Fibroblast of upper back skin (primary cell): ENCODE results near the gene SLITRK6.
"Not testable (repeated sequence)": the region's sequence is repeated elsewhere in the genome, so short reads cannot be mapped to it uniquely, and the experiment has no call there.

ENCODE experiments used
- DNase-seq: peaks from one replicate; pipeline ENCODE4 v3.0.0-alpha.2; 2013

The SLITRK6 gene, protein sequence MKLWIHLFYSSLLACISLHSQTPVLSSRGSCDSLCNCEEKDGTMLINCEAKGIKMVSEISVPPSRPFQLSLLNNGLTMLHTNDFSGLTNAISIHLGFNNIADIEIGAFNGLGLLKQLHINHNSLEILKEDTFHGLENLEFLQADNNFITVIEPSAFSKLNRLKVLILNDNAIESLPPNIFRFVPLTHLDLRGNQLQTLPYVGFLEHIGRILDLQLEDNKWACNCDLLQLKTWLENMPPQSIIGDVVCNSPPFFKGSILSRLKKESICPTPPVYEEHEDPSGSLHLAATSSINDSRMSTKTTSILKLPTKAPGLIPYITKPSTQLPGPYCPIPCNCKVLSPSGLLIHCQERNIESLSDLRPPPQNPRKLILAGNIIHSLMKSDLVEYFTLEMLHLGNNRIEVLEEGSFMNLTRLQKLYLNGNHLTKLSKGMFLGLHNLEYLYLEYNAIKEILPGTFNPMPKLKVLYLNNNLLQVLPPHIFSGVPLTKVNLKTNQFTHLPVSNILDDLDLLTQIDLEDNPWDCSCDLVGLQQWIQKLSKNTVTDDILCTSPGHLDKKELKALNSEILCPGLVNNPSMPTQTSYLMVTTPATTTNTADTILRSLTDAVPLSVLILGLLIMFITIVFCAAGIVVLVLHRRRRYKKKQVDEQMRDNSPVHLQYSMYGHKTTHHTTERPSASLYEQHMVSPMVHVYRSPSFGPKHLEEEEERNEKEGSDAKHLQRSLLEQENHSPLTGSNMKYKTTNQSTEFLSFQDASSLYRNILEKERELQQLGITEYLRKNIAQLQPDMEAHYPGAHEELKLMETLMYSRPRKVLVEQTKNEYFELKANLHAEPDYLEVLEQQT

DNA sequence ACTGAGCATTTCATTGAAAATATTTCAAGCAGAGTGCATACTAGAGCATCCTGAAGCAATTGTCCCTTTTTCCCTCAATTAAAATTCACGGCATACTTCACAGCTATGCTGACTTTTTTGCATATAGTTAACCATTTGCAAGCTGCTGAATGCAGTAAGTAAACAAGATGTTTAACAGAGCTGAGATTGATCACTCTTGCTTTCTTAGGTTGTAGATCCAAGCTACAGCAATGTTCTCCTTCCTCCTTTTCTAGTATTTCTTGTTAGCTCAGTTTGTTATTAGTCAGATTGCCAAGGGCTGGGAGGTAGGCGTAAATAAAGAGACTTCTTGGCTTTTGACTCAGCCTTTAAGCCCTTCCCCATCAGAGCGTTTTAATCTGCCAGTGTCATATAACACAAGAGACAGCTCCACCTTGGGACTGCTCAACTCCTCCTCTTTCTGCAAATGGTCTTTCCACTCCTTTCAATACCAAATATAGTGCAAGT is at the start of gene SLITRK6:
Gene SLITRK6, minus strand, starts transcription at position 323 of the 486 bp plus-strand sequence. CDS start 2,911 bp downstream, outside the sequence.
- DNase-seq: peak; percentile 73

DNA sequence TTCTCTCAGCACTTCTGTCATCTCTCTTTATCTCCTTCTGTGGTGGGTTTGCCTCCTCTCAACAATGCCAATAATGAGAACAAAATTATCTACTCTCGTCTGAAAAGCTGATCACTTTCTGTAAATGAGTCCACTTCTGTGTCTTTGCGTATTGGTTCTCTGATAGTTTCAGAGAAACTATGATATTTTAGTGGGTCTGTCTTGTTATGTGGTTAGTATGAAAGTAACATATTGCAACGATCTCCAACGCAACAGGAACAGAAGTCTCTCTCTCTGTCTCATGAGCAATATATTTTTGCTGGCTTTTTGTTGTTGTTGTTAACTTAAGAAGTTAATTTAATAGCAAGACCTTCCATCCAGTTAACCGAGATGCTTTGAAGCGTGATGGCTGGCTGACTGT is 47.8 kb upstream of the SLITRK6 start:
- no peak for DNase-seq

DNA sequence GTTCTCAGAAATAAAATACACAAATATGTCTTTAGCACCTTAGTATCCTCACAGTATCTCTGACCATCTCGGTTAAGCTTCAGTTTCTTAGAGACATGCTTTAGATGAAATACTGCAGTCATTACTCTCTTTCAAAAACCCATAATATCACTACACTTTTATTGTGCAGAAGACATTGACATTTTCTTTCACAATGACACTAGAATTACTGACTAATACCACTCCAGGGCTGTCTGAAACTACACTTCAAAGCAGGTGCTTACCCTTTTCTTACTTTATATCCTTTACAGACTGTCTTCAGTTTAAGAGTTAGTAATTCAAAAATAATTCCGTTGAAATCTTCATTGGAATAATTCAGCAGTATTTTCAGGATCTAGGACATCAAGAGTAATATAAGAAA is 42.2 kb upstream of the SLITRK6 start:
- DNase-seq: no peak

DNA sequence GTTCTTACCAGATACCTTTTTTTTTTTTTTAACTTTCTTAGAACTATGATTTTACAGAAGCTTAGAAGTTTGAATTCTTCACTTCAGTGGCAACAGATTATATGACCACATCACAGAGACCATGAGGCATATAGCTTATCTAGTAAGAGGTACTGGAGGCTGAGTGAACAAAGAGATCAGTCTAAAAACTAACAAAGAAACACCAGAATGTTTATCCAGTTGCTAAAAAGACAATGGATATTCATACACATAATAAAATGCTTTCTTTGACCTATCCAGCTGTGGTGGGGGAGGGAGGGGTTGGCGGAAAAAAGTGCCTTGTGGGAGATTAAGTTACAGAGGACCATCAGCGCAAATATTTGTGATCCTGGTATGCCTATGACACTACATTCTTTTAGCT is 34.7 kb upstream of the SLITRK6 start:
- no peak for DNase-seq

DNA sequence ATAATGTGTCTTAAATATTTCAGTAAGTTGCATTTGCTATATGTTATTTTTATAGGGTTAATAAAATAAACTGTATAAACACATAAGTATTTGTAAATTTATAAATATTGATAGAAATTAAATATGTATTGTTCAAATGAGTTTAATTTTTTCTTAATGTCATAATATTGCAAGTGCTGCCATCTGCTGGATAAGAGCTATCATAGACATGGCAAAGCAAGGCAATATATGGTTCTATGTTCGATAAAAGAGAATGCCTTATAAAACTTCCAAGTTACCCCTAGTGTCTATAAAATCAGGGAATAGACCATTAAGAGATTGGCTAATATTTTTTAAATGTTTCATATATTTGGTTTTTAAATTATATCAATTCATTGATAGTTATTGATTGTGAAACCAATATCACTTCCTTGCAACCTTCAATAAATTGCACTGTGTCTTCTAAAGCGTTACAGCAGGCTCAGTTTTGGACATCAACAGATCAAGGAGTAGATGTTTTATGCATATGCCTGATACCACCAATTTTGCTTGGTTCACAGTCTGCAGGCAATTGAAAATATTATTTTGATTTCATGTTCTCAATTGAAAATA is 29.0 kb upstream of the SLITRK6 start:
- DNase-seq: peak; percentile 25

DNA sequence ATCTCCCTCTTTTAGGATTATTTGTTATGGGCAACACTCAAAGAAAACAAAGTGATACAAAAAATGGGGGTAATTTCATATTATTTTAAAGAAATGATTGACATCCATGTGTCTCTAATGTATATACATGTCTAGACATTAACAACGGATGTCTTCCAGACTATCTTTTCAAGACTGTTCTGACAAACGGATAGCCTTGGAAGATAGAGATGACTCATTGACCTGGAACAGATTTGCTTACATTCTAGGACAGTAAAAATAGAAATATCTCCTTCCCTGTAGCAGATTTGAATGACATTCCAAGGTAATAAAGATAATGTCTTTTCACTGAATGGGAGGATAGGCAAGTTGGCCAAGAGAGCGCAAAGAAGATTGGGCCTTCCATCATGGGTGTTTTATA is 26.2 kb upstream of the SLITRK6 start:
- peak; percentile 42 for DNase-seq

DNA sequence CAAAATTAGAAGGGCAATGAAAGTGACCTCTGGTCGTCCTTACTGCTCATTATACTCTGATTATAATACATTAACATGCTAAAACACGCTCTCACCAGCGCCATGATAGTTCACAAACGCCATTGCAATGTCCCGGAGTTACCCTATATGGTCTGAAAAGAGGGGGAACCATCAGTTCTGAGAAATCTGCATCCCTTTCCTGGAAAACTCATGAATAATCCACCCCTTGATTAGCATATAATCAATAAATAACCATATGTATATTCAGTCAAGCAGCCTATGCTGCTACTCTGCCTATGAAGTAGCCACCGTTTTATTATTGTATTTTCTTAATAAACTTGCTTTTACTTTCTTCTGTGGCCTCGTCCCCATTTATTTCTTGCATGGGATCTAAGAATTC is 24.6 kb upstream of the SLITRK6 start:
- DNase-seq: no peak

DNA sequence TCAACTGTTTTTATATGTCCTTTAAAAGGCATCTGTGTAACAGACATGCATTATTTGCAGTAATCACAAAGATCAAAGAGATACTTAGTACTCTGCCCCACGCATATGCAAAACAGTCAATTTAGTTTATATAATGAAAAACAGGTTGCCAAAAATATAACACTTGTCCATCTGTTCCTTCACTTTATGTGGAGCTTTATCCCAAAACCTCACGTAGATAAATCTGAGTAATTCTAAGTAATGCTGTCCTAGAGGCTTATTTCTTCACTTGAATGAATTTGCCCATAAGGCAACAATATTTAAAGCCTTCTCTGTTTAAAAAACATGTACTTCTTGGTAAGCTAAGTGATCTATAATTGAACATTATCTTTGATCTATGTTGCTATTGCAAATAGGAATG is 20.3 kb upstream of the SLITRK6 start:
- DNase-seq: no peak

DNA sequence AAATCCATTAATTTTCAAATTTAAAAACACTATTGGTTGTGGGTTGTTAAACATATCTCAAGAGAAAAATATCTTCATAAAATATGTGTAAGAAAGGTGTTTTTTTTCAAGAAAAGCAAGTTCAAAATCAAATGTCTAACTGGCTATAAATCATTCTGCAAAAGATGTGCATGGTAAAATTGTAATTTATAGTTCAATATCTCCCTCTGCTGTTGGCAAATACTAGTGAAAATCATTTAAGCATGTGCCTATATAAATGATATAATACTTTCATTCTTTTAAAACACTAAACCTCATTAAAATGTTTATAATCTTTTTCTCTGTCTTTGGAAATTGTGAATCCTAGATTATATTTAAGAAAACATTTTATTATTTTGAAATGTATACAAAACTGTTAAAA is 17.2 kb upstream of the SLITRK6 start:
- DNase-seq: no peak

DNA sequence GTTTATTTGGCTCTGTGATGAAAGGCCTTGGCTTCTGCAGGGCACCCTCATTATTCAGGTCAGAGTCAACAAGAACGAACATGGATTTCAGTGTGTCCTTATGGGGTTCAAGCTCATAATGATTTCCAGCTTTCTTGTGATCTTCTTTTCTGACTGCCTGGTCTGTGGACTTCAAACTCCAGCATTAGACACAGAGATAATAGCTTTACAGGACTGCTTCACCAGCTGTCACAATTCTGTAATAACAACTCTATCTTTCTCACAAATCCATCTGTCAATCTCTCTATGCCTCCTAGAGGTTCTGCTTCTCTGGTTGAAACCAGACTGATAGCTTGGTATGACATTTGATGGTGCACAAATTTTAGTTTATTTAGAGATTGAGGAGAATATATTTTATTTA is 13.1 kb upstream of the SLITRK6 start:
- DNase-seq: no peak

DNA sequence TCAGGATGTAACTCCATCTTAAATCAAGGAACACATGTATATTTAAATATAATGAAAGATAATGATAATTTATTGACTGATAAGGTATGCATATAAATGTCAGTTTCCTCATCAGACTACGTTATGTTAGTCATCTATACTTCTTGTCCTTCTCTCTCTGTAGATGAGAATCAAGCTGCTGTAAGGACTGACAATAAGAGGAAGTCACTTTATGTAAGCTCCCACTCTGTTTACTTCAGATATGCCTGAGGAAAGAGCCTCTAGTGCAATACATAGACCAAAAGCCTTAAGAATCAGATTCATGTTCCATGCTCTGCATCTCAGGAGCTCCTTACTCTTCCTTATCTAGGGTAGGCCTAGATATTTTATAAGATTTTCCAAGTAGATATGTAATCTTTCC is 9.6 kb upstream of the SLITRK6 start:
- DNase-seq: no peak

DNA sequence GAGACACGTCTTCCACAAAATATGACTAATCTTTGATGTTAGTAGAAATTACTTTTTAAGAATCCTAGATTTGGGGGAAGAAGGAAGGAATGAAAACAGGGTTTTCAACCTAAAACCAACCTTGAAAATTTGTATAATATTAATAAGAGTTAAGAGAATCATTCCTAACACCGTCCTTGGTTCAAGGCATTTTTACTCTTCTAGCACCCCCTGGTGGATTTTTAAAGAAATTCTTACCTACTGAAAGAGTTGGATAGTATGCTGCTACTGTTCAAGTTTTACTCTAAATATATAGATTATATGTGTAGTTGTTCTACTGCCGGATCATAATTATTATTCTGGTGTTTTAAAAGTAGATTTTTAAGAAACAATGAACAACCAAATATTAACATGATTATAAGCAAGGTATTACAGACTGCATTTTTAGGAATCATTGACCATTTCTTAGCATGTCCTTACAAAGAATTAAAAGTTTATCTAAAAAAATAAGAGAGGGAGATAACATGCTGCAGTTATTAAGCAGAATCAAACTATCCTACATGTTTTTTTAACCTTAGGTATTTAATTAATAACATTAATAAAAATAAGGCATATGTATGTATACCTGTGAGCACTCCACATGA is 7.4 kb upstream of the SLITRK6 start:
- peak; percentile 53 for DNase-seq

DNA sequence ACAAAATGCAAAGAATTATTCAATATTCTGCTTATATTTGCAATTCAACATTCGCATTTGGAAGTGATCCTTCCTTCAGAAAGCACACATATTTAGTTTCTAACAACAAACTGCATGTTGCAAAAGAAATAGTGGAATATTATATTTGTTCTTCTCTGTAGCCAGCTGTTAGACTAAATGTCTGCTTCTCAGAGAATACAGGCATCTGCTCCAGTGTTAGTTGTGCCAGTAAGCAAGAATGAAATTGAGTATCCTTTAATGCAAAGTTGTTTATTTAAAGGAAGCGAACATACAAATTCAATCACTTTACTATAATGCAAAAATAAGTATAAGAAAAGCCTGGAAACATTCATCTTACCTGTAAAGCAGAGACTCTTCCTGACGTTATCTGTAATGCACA is 663 bp downstream of the SLITRK6 start:
- DNase-seq: no peak

DNA sequence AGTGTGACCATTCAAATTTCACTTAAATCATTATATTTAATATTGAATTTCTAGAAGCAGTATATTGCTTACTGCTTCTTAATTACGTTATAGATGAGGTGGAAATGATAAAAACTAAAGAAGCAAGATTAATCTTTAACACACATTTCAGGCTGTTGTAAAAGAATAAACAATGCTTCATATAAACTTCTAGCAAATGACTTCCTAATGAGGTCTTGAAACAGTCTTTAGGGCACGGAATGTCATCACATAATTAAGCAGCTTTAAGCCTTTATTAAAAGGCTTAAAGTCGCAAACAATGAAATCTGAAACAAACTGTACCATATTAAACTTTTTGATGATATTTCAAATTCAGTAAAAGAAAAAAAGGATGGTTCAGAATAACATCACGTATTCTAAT is 1.9 kb downstream of the SLITRK6 start:
- no peak for DNase-seq

DNA sequence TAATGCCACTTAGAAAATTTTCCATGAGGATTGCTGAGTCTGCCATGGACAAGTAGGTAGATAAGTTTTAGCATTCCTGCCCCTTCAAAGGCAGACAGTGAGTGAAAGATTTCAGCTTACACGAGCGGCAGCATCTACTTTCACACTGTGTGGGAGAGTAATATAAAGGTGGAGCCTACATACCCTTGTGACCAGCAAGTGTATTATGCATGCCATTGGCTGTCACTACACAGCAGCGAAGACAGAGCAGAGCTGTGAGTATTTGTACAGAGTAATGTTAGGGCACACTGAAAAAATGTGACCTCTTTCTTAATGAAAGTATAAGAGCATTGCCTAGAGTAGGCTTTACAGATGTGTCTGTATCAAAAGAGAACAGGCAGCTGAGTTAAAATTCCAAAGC is 14.0 kb downstream of the SLITRK6 start:
- no peak for DNase-seq

DNA sequence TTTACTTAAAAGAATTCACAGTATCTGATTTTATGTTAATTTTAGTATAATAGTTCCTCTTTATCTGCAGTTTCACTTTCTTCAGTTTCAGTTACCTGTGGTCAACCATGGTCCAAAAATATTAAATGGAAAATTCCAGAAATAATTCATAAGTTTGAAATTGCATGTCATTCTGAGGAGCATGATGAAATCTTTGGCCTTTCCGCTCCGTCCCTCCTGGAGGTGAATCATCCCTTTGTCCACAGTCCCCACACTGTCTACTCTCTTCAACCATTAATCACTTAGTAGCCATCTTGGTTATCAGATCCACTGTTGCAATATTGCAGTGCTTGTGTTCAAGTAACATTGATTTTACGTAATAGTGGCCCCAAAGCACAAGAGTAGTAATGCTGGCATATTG is 26.9 kb downstream of the SLITRK6 start:
- DNase-seq: peak; percentile 56

DNA sequence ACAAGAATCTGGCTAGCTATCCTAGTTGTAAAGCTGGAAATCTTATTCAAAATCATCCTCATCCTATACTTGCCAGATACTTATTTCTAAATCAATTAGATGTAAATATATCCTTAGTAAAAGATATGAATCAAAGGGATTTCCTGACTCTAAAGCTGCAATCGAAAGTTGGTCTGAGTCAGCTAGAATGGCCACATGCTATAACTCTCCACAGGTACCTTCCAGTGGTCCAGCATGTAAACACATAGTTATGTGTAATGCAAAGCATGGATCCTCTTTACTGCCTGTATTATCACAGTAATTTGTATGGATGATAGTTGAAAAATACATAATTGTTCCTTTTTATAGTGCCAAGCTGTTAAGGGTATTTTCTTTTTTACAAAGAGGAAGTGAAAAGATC is 27.4 kb downstream of the SLITRK6 start:
- peak; percentile 6 for DNase-seq

DNA sequence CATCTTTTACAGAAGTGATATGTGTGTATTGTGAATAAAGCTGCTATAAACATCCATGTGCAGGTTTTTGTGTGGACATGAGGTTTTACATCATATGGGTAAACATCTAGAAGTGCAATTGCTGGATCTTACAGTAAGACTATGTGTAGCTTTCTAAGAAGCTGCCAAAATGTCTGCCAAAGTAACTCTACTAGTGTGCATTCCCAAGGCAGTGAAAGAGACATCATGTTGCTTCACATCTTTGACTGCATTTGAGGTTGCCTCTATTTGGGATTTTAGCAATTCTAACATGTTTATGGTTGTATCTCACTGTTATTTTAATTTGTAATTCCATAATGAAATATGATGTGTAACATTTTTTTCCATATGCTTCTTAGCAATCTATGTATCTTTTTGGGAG is 30.3 kb downstream of the SLITRK6 start:
- DNase-seq: no peak

DNA sequence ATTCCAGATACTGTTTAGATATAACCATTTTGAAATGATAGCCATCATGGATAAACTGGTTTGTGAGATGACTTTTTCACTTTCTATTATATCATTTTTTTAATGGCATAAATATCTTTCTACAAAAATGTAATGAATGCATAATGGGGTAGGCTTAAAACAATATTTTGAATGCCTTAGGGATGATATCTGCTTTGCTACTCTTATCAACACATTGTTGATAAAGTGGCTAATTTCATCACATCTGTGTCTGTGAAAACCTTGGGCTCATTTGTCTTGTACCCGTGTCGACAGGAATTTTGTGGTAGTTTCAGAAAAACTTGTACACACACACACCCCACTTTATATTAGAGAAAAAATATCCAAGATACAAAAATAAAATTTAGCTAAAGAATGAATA is 44.1 kb downstream of the SLITRK6 start:
- no peak for DNase-seq

DNA sequence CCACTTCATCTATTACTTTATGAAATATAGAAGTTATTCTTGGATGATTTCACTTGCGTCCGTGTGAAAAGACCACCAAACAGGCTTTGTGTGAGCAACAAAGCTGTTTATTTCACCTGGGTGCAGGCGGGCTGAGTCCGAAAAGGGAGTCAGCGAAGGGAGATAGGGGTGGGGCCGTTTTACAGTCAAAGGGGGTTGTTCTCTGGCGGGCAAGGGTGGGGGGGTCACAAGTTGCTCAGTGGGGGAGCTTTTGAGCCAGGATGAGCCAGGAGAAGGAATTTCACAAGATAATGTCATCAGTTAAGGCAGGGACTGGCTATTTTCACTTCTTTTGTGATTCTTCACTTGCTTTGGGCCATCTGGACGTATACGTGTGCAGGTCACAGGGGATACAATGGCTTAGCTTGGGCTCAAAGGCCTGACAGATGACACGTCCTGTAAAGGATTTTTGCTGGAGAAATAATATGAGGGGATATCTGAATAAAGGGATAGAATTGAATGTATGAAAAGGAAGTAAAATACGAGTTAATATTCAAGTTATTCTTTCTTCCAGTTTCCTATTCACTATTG is 55.9 kb downstream of the SLITRK6 start:
- DNase-seq: not testable (repeated sequence)
